Loucy (cell line): ENCODE measurements around the gene PAM.

Source experiments
- H2AFZ ChIP-seq: fragments of 200-600 bp; sonication (generic); 2 replicates; pipeline ENCODE4 v1.6.0; 2016; ENCODE audit warnings: antibody characterized with exemption, mild to moderate bottlenecking, low read length, moderate library complexity
- H3F3A ChIP-seq: fragments of 200-600 bp; 2 replicates; pipeline ENCODE4 v1.6.0; 2016; ENCODE audit warnings: antibody characterized with exemption, low read depth, mild to moderate bottlenecking
- H3K27me3 ChIP-seq: fragments of 200-600 bp; sonication (generic); 2 replicates; pipeline ENCODE4 v1.6.1; 2014; ENCODE audit warnings: low read length, mild to moderate bottlenecking; ENCODE audit not compliant: insufficient read depth, poor library complexity, severe bottlenecking
- H3K36me3 ChIP-seq: fragments of 200-600 bp; sonication (generic); 2 replicates; pipeline ENCODE4 v1.6.1; 2016; ENCODE audit warnings: low read length; ENCODE audit not compliant: insufficient read depth
- H3K4me1 ChIP-seq: fragments of 200-600 bp; sonication (generic); 2 replicates; pipeline ENCODE4 v1.5.1; 2014; ENCODE audit warnings: low read length, mild to moderate bottlenecking; ENCODE audit not compliant: insufficient read depth, poor library complexity, severe bottlenecking
- H3K4me2 ChIP-seq: fragments of 200-600 bp; sonication (generic); 2 replicates; pipeline ENCODE4 v1.6.0; 2014; ENCODE audit warnings: antibody characterized with exemption, low read length, low read depth, mild to moderate bottlenecking; ENCODE audit not compliant: poor library complexity, severe bottlenecking
- H3K4me3 ChIP-seq: fragments of 200-600 bp; sonication (generic); 2 replicates; pipeline ENCODE4 v1.5.1; 2014; ENCODE audit warnings: low read length, mild to moderate bottlenecking, mixed read lengths; ENCODE audit not compliant: poor library complexity, severe bottlenecking
- H3K79me2 ChIP-seq: fragments of 200-600 bp; sonication (generic); 2 replicates; pipeline ENCODE4 v1.6.1; 2014; ENCODE audit warnings: low read length; ENCODE audit not compliant: insufficient read depth
- H3K9ac ChIP-seq: fragments of 200-600 bp; sonication (generic); 2 replicates; pipeline ENCODE4 v1.6.0; 2014; ENCODE audit warnings: mild to moderate bottlenecking, low read depth, low read length, moderate library complexity; ENCODE audit not compliant: poor library complexity, severe bottlenecking
- H3K9me2 ChIP-seq: fragments of 200-600 bp; sonication (generic); replicated peaks from 2 replicates; pipeline ENCODE4 v1.6.1; 2016; ENCODE audit warnings: low read depth, low read length, mixed read lengths
- H3K9me3 ChIP-seq: fragments of 200-600 bp; sonication (generic); 2 replicates; pipeline ENCODE4 v1.6.1; 2014; ENCODE audit warnings: mild to moderate bottlenecking, antibody characterized with exemption, low read length, low read depth; ENCODE audit not compliant: insufficient read depth
- H4K20me1 ChIP-seq: fragments of 200-600 bp; sonication (generic); 2 replicates; pipeline ENCODE4 v1.6.0; 2014; ENCODE audit warnings: antibody characterized with exemption, low read length, mild to moderate bottlenecking; ENCODE audit not compliant: insufficient read depth, poor library complexity, severe bottlenecking
- CTCF ChIP-seq: fragments of 200-600 bp; sonication (generic); conservative IDR thresholded peaks from 2 replicates; pipeline ENCODE4 v1.5.1; 2014; ENCODE audit warnings: mild to moderate bottlenecking, antibody characterized with exemption, low read length
- EZH2phosphoT487 ChIP-seq: fragments of 200-600 bp; IDR thresholded peaks from 2 replicates; pipeline ENCODE4 v1.6.1; 2018; ENCODE audit warnings: antibody characterized with exemption, mild to moderate bottlenecking, moderate library complexity, borderline replicate concordance

The PAM gene

GRCh38 chr5:102742215-102742614 lies 12.9 kb upstream of the PAM start:
- Histone ChIP-seq H2AFZ (no peak overlapping the region), H3K4me3 (no peak overlapping the region), H3K9me3 (no peaks in the 10 kb centered on the region), H3K79me2 (no peaks in the 10 kb centered on the region), H3K27me3 (no peaks in the 10 kb centered on the region), H3K4me2 (no peak overlapping the region), H4K20me1 (no peaks in the 10 kb centered on the region), H3K36me3 (no peaks in the 10 kb centered on the region), H3K9ac (no peak overlapping the region), H3K4me1 (peaks cover 1% of the 10 kb centered on the region), H3F3A (no peaks in the 10 kb centered on the region), H3K9me2 (no peaks in the 10 kb centered on the region)
- TF ChIP-seq CTCF (no peak), EZH2phosphoT487 (no peak)

- no peaks in the 10 kb centered on the region for H3K27me3 ChIP-seq
- H3K36me3 ChIP-seq: no peaks in the 10 kb centered on the region
- no peak overlapping the region for H3K4me3 ChIP-seq
- H4K20me1 ChIP-seq: no peaks in the 10 kb centered on the region
- H3K9ac ChIP-seq: no peak overlapping the region
- H3K79me2 ChIP-seq: no peaks in the 10 kb centered on the region
- TF ChIP-seq EZH2phosphoT487 (no peak), CTCF (no peak)
- no peaks in the 10 kb centered on the region for H3K9me2 ChIP-seq
- H3K4me1 ChIP-seq: peaks cover 7% of the 10 kb centered on the region
- no peaks in the 10 kb centered on the region for H3K9me3 ChIP-seq
- no peaks in the 10 kb centered on the region for H3F3A ChIP-seq
- H2AFZ ChIP-seq: no peak overlapping the region
- no peak overlapping the region for H3K4me2 ChIP-seq
Observed at GRCh38 chr5:102743900-102744299, 11.2 kb upstream of the PAM start.

- TF ChIP-seq EZH2phosphoT487 (no peak), CTCF (no peak)
- H4K20me1 ChIP-seq: no peaks in the 10 kb centered on the region
- H3K9ac ChIP-seq: no peak overlapping the region
- H3K4me3 ChIP-seq: no peak overlapping the region
- no peak overlapping the region for H2AFZ ChIP-seq
- no peaks in the 10 kb centered on the region for H3K9me3 ChIP-seq
- no peak overlapping the region for H3K4me2 ChIP-seq
- H3K27me3 ChIP-seq: no peaks in the 10 kb centered on the region
- H3K79me2 ChIP-seq: no peaks in the 10 kb centered on the region
- no peaks in the 10 kb centered on the region for H3K36me3 ChIP-seq
- no peaks in the 10 kb centered on the region for H3K9me2 ChIP-seq
- H3K4me1 ChIP-seq: peaks cover 7% of the 10 kb centered on the region
- no peaks in the 10 kb centered on the region for H3F3A ChIP-seq
Observed at GRCh38 chr5:102747386-102748166, 7.5 kb upstream of the PAM start.
